Endothelial cell of umbilical vein (primary cell): ENCODE data around the gene TPMT. TPM values are rescaled to one million over a fixed set of nuclear protein-coding genes. Genes with fewer than 3 reads are reported as not detected.

Experiments used
- BruUV-seq: library from RNA; stranded (reverse); fragments of 400-500 nt; replicated peaks from 2 replicates; lab custom pipeline; 2021; lab: Mats Ljungman, UMichigan
- CTCF ChIA-PET: fragments of 300-600, 350-600 bp; sonication (Branson Sonifier 250); formaldehyde crosslinking; loops from one replicate; lab custom pipeline; 2021; ENCODE audit warnings: antibody characterized with exemption, inconsistent platforms; lab: Charles Lee
- POLR2A ChIA-PET: fragments of 300-600, 350-600 bp; sonication (Branson Sonifier 250); formaldehyde crosslinking; loops from one replicate; lab custom pipeline; 2021; ENCODE audit warnings: antibody characterized with exemption, inconsistent platforms; lab: Charles Lee
- DNase-seq: peaks from one replicate; pipeline ENCODE4 v3.0.0-alpha.2; 2011; ENCODE audit warnings: low read depth, low spot score
- FAIRE-seq: peaks from 2 replicates; lab custom pipeline; 2011; peaks lifted over from hg19 to GRCh38; lab: Jason Lieb, UNC
- H2AFZ ChIP-seq: 2 replicates; pipeline ENCODE4 v1.6.0; 2012; ENCODE audit warnings: low read depth, low read length, control low read depth, inconsistent platforms
- H3K27ac ChIP-seq: 2 replicates; pipeline ENCODE4 v1.5.1; 2011; ENCODE audit warnings: low read depth, mild to moderate bottlenecking, control low read depth, low read length, moderate library complexity; ENCODE audit not compliant: insufficient read depth
- H3K27me3 ChIP-seq, 2 experiments: 2 replicates each; pipeline versions ENCODE4 v1.6.0 to v1.6.1; 2011; ENCODE audit warnings: low read length in 2 of 2, mixed read lengths in 1 of 2; ENCODE audit not compliant: control insufficient read depth in 2 of 2, insufficient read depth in 2 of 2
- H3K36me3 ChIP-seq, 2 experiments: 2 replicates in 1 of 2; 3 replicates in 1 of 2; pipeline ENCODE4 v1.5.1; 2011; ENCODE audit warnings: low read length in 2 of 2, mild to moderate bottlenecking in 1 of 2, moderate library complexity in 1 of 2; ENCODE audit not compliant: control insufficient read depth in 2 of 2, insufficient read depth in 2 of 2; ENCODE audit errors: extremely low read depth in 1 of 2
- H3K4me1 ChIP-seq: 3 replicates; pipeline ENCODE4 v1.5.1; 2011; ENCODE audit warnings: mild to moderate bottlenecking, low read length; ENCODE audit not compliant: control insufficient read depth, insufficient read depth; ENCODE audit errors: extremely low read depth
- H3K4me2 ChIP-seq: 2 replicates; pipeline ENCODE4 v1.6.1; 2011; ENCODE audit warnings: low read length, control low read depth, mixed read lengths; ENCODE audit not compliant: insufficient read depth
- H3K4me3 ChIP-seq, 3 experiments: fragments of 200-600 bp in 1 of 3; sonication (generic), shearing (Covaris generic) in 1 of 3; replicated peaks in 1 of 3; 2 replicates each; pipeline ENCODE4 v1.5.1; 2011 to 2016; ENCODE audit warnings: control low read depth in 3 of 3, low read length in 3 of 3, mild to moderate bottlenecking in 2 of 3, inconsistent platforms in 1 of 3, low read depth in 1 of 3, moderate library complexity in 1 of 3; ENCODE audit not compliant: insufficient read depth in 1 of 3
- H3K79me2 ChIP-seq: 2 replicates; pipeline ENCODE4 v1.6.0; 2012; ENCODE audit warnings: low read length, inconsistent platforms; ENCODE audit not compliant: control insufficient read depth, insufficient read depth
- H3K9ac ChIP-seq: replicated peaks from 2 replicates; pipeline ENCODE3; 2011; ENCODE audit warnings: low read length, control low read depth; ENCODE audit not compliant: insufficient read depth; ENCODE audit errors: extremely low read depth
- H3K9me1 ChIP-seq: replicated peaks from 3 replicates; pipeline ENCODE4 v1.6.0; 2011; ENCODE audit warnings: mild to moderate bottlenecking, low read length; ENCODE audit not compliant: control insufficient read depth, insufficient read depth; ENCODE audit errors: extremely low read depth
- H3K9me3 ChIP-seq: replicated peaks from 2 replicates; pipeline ENCODE4 v1.5.1; 2012; ENCODE audit warnings: low read length, inconsistent platforms; ENCODE audit not compliant: control insufficient read depth, insufficient read depth
- H4K20me1 ChIP-seq: replicated peaks from 2 replicates; pipeline ENCODE3; 2011; ENCODE audit warnings: mild to moderate bottlenecking, low read length; ENCODE audit not compliant: control insufficient read depth, insufficient read depth; ENCODE audit errors: extremely low read depth
- CTCF ChIP-seq, 2 donors: IDR thresholded peaks; 1 replicate in 1 of 2; 2 replicates in 1 of 2; pipeline ENCODE4 v1.5.1; 2011; ENCODE audit warnings: low read length in 2 of 2, mild to moderate bottlenecking in 2 of 2, moderate library complexity in 2 of 2, control low read depth in 1 of 2, inconsistent platforms in 1 of 2, low read depth in 1 of 2; ENCODE audit not compliant: insufficient read depth in 1 of 2; ENCODE audit errors: extremely low read depth in 1 of 2
- EZH2 ChIP-seq: IDR thresholded peaks from 2 replicates; pipeline ENCODE4 v1.6.1; 2012; ENCODE audit warnings: borderline replicate concordance, low read depth, mild to moderate bottlenecking, moderate library complexity, low read length, inconsistent platforms; ENCODE audit not compliant: severe bottlenecking
- FOS ChIP-seq: IDR thresholded peaks from 2 replicates; pipeline ENCODE4 v1.6.1; 2011; ENCODE audit warnings: mild to moderate bottlenecking, low read length, moderate library complexity, borderline replicate concordance; ENCODE audit not compliant: insufficient read depth
- GATA2 ChIP-seq: IDR thresholded peaks from 2 replicates; pipeline ENCODE4 v1.7.0; 2011; ENCODE audit warnings: low read depth, mild to moderate bottlenecking, moderate library complexity, mixed read lengths, low read length; ENCODE audit not compliant: insufficient read length, insufficient read depth
- JUN ChIP-seq: IDR thresholded peaks from 2 replicates; pipeline ENCODE4 v1.6.1; 2011; ENCODE audit warnings: borderline replicate concordance, low read depth; ENCODE audit not compliant: insufficient read length, insufficient read depth
- MAX ChIP-seq: IDR thresholded peaks from 2 replicates; pipeline ENCODE4 v1.6.1; 2011; ENCODE audit not compliant: insufficient read depth, insufficient read length
- MYC ChIP-seq: IDR thresholded peaks from one replicate; pipeline ENCODE4 v1.6.1; 2011; ENCODE audit warnings: mild to moderate bottlenecking, low read depth, low read length
- POLR2A ChIP-seq: IDR thresholded peaks from 2 replicates; pipeline ENCODE4 v1.6.1; 2012; ENCODE audit warnings: low read depth, mild to moderate bottlenecking, control low read depth, low read length
- POLR2AphosphoS5 ChIP-seq: IDR thresholded peaks from 2 replicates; pipeline ENCODE4 v1.6.1; 2012; ENCODE audit warnings: low read depth, mild to moderate bottlenecking, control low read depth, low read length, moderate library complexity; ENCODE audit not compliant: insufficient read depth
- dilution Hi-C: fragments of 300-500 bp; cut with MboI; formaldehyde crosslinking; loops from one replicate; pipeline ENCODE4 v1.15.0; 2019; ENCODE audit warnings: low sequenced_read_pairs; ENCODE audit not compliant: extremely low pct_ligation_motif_present
- intact Hi-C: fragments of 100-400 bp; cut with micrococcal nuclease; formaldehyde crosslinking; loops from one replicate; pipeline ENCODE4 v1.10.0; 2022
- polyA plus RNA-seq, 4 experiments: library from polyadenylated mRNA; depleted of rRNA in 3 of 4; stranded (reverse) in 3 of 4; unstranded in 1 of 4; fragments of >200 nt; gene quantifications; 2 replicates each; pipeline versions ENCODE4 v1.2.1 to v1.2.3, GENCODE V29; 2011 to 2012; ENCODE audit warnings: missing spikeins in 1 of 4
- total RNA-seq: library from RNA; stranded (reverse); gene quantifications from 2 replicates; pipeline ENCODE4 v1.2.3, GENCODE V29; 2021

TPMT gene
- total and polyA plus RNA-seq, 2 donors (not counting 3 experiments of a cell fraction or from before 2014, with no cell fraction given) = 6.5 to 11.1 TPM

GRCh38 chr6:18171871-18172270 is 17.0 kb upstream of the TPMT start:
- Histone ChIP-seq H2AFZ (no peak overlapping the region), H3K4me1 (no peaks in the 10 kb centered on the region), H4K20me1 (no peaks in the 10 kb centered on the region), H3K9me1 (no peaks in the 10 kb centered on the region), H3K79me2 (no peaks in the 10 kb centered on the region), H3K36me3 (no peaks in the 10 kb centered on the region), H3K27me3 (no peaks in the 10 kb centered on the region), H3K4me2 (no peak overlapping the region), H3K9me3 (no peaks in the 10 kb centered on the region), H3K9ac (no peak overlapping the region), H3K27ac (no peak overlapping the region), H3K4me3 (no peak overlapping the region)
- DNase-seq (no peak), FAIRE-seq (no peak)
- no peak for TF ChIP-seq JUN
- no peak for TF ChIP-seq MYC
- no peak for TF ChIP-seq FOS
- no peak for TF ChIP-seq POLR2AphosphoS5
- no peak for TF ChIP-seq POLR2A
- TF ChIP-seq EZH2 = no peak
- no peak for TF ChIP-seq GATA2
- no peak for TF ChIP-seq CTCF (IDR thresholded peaks at IDR 0.05; ENCODE audit: extremely low read depth in 1 of 2, insufficient read depth in 1 of 2, low read depth in 1 of 2, low read length in 2 of 2)
- no peak for TF ChIP-seq MAX
- ChIA-PET POLR2A (no interaction called here), CTCF (interaction anchor here (1.3 kb wide), 1 partner anchor 20 kb away, joined by 3 read pairs; no protein-coding TSS in a partner anchor)
- BruUV-seq = no TSS peak
- intact Hi-C loops (no loop called here), dilution Hi-C loops (no loop called here)
